IMR-90 (cell line): ENCODE measurements around the gene AMIGO1.

Experiments
- CHD1 ChIP-seq: IDR thresholded peaks from 2 replicates; pipeline ENCODE4 v1.6.1; 2012; ENCODE audit warnings: low read depth, low read length, improper control_type of control experiment
- CTCF ChIP-seq: conservative IDR thresholded peaks from 2 replicates; pipeline ENCODE4 v1.5.1; 2012; ENCODE audit warnings: mild to moderate bottlenecking, low read depth, low read length, improper control_type of control experiment
- MAFK ChIP-seq: IDR thresholded peaks from 2 replicates; pipeline ENCODE4 v1.6.1; 2012; ENCODE audit warnings: low read depth, low read length, improper control_type of control experiment
- MAZ ChIP-seq: IDR thresholded peaks from 2 replicates; pipeline ENCODE4 v1.6.1; 2012; ENCODE audit warnings: low read depth, mild to moderate bottlenecking, low read length, improper control_type of control experiment, moderate library complexity, borderline replicate concordance
- MXI1 ChIP-seq: IDR thresholded peaks from 2 replicates; pipeline ENCODE4 v1.6.1; 2012; ENCODE audit warnings: low read depth, mild to moderate bottlenecking, low read length, moderate library complexity, borderline replicate concordance
- POLR2A ChIP-seq: IDR thresholded peaks from 2 replicates; pipeline ENCODE4 v1.6.1; 2012; ENCODE audit warnings: mild to moderate bottlenecking, low read depth, low read length
- RAD21 ChIP-seq: IDR thresholded peaks from 2 replicates; pipeline ENCODE4 v1.6.1; 2012; ENCODE audit warnings: low read length, improper control_type of control experiment
- RCOR1 ChIP-seq: IDR thresholded peaks from 2 replicates; pipeline ENCODE4 v1.6.1; 2012; ENCODE audit warnings: mild to moderate bottlenecking, low read length, improper control_type of control experiment; ENCODE audit not compliant: insufficient replicate concordance
- USF2 ChIP-seq: fragments of 150-350 bp; IDR thresholded peaks from 2 replicates; pipeline ENCODE4 v1.6.1; 2017; ENCODE audit warnings: mild to moderate bottlenecking, antibody characterized with exemption, low read length, low read depth
- TF ChIP-seq, protein P1 (sequence below): fragments of 150-350 bp; IDR thresholded peaks from 2 replicates; pipeline ENCODE4 v1.6.1; 2016; ENCODE audit warnings: low read depth, mild to moderate bottlenecking, low read length, moderate library complexity, borderline replicate concordance

GRCh38 chr1:109468061-109468460 is 41.5 kb downstream of the AMIGO1 start:
- no peak for TF ChIP-seq CTCF
- TF ChIP-seq POLR2A: no peak
- no peak for TF ChIP-seq RCOR1
- no peak for TF ChIP-seq RAD21
- TF ChIP-seq MXI1: no peak
- no peak for TF ChIP-seq CHD1
- TF ChIP-seq, protein P1, sequence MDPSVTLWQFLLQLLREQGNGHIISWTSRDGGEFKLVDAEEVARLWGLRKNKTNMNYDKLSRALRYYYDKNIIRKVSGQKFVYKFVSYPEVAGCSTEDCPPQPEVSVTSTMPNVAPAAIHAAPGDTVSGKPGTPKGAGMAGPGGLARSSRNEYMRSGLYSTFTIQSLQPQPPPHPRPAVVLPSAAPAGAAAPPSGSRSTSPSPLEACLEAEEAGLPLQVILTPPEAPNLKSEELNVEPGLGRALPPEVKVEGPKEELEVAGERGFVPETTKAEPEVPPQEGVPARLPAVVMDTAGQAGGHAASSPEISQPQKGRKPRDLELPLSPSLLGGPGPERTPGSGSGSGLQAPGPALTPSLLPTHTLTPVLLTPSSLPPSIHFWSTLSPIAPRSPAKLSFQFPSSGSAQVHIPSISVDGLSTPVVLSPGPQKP: no peak
- no peak for TF ChIP-seq USF2
- TF ChIP-seq MAZ: no peak
- TF ChIP-seq MAFK: no peak
